GM19099 (cell line): ENCODE results near the gene TBC1D21.

Experiments
- POLR2A ChIP-seq: IDR thresholded peaks from 3 replicates; pipeline ENCODE4 v1.6.1; 2011; ENCODE audit warnings: low read depth; ENCODE audit not compliant: insufficient read length; ENCODE audit errors: extremely low read depth

The TBC1D21 gene

GRCh38 chr15:73873456-73873855, at the start of gene TBC1D21:
Gene TBC1D21, plus strand, starts transcription at chr15:73873564. Its CDS starts 146 bp downstream, at chr15:73873710.
- TF ChIP-seq POLR2A, result no peak

DNA sequence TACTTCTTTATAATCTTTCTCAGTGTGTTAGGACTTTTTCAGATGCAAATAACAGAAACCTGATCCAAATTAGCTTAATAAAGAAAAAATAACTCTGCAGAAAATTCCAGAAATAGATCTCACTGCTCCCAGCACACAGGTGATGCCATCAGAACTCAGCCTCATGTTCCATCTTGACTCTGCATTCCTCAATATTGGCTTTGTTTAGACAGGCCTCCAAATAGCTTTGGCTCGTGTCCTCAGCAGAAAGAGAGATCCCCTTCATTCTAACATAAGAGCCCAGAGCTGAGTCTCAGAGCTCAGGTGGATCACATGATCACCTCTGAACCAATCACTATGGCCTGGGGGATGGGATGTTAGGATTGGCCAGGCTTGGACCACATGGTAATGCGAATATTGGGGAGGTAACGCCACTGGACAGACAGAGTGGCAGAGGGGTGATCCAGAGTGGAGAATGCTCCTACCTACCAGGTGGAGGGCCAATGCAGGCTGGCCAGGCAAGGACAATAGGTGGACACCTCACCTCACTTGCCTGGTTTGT, 46.6 kb upstream of the TBC1D21 start:
- TF ChIP-seq POLR2A, result no peak

GRCh38 chr15:73829523-73829922, 43.8 kb upstream of the TBC1D21 start:
- TF ChIP-seq POLR2A, result no peak

- TF ChIP-seq POLR2A, result no peak
Observed at GRCh38 chr15:73832657-73833056, 40.7 kb upstream of the TBC1D21 start.

GRCh38 chr15:73836845-73837244, 36.5 kb upstream of the TBC1D21 start:
- TF ChIP-seq POLR2A, result no peak

- TF ChIP-seq POLR2A, result no peak
Observed at GRCh38 chr15:73838831-73839426, 34.4 kb upstream of the TBC1D21 start.

GRCh38 chr15:73839699-73840377, 33.5 kb upstream of the TBC1D21 start:
- no peak for TF ChIP-seq POLR2A

GRCh38 chr15:73840771-73841170, 32.6 kb upstream of the TBC1D21 start:
- no peak for TF ChIP-seq POLR2A

DNA sequence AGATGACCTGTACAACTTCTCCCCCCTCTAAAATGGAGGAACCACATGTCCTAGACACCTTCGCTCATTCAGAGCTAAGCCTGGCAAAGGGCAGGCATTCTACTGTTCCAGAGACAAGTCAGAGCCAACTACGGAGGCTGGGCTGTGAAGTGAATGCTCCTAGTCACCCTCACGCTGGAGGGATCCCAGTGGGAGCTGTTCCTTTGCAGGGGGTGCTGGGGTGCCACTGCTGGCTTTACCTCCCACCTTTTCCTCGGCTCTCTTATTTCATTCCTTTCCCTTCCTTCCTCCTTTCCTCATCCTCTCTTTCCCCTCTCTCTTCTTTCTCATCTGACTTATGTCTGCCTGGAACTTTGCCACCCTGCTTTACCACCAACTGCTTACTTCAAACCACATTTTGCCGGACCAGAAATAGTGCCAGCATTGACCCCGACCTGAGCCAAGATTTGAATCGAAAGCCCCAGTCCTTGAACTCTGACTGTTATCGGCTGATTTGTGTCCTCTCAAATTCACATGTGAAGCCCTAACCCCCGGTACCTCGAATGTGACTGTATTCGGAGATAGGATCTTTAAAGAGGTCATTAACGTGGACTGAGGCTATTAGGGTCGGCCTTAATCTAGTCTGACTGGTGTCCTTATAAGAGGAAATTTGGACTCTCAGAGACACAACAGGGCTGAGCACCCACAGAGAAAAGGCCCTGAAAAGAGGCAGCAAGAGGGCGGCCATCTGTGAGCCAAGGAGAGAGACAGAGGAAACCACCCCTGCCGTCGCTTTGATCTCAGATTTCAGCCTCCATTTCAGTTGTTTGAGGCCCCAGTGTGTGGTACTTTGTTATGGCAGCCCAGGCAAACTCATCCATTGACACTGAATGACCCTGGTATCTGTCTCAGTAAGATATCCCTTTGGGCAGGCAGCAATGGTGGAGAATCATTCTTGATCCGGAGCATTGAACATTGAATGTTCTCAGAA, 31.3 kb upstream of the TBC1D21 start:
- TF ChIP-seq POLR2A, result no peak

- TF ChIP-seq POLR2A, result no peak
Observed at GRCh38 chr15:73843787-73844186, 29.6 kb upstream of the TBC1D21 start.

- TF ChIP-seq POLR2A, result no peak
Observed at GRCh38 chr15:73844356-73844755, 29.0 kb upstream of the TBC1D21 start.

- TF ChIP-seq POLR2A, result no peak
Observed at GRCh38 chr15:73845507-73845906, 27.9 kb upstream of the TBC1D21 start.

GRCh38 chr15:73845907-73846306, 27.5 kb upstream of the TBC1D21 start:
- TF ChIP-seq POLR2A, result no peak

- TF ChIP-seq POLR2A, result no peak
Observed at GRCh38 chr15:73849641-73850040, 23.7 kb upstream of the TBC1D21 start.

DNA sequence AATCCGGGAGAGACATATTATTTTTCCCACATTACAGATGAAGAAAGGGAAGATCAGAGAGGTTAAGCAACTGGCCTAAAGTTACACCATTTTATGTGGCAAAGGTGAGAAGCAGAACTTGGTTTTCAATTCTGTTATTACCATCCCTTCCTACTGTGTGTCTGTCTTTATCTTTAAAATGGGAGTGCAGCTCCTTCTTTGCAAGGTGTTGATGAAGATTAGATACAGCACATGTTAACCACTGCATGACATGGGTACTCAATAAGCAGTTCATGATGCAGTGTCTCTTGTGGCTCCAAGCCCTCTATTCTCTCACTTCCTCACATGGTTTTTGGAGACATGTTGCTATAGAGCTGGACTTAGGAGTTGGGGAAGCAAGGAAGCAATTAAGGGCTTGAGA, 23.1 kb upstream of the TBC1D21 start:
- TF ChIP-seq POLR2A, result no peak

- no peak for TF ChIP-seq POLR2A
Observed at GRCh38 chr15:73851689-73852088, 21.7 kb upstream of the TBC1D21 start.

DNA sequence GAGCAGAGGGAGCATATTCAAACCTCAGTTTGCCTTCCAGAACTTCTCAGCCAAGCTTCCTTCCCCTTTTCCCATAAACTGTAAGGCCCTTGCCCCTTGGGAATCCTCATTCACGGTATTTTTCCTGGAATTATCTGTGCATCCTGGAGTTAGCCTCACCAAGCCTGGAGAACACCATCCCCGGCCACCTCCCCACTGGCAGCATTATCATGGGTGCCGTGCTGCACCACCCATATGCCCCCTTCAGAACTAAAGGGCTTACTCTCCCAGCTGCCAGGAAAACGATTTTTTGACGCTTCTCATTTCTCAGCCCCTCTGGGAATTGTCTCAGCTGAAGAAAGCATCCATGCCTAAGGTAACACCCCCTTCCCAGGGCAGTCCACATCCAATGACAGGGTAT, 20.9 kb upstream of the TBC1D21 start:
- TF ChIP-seq POLR2A, result no peak
